DND-41 (cell line): ENCODE results near the gene PDIA5.

ENCODE experiments used
- CTCF ChIP-seq: IDR thresholded peaks from 2 replicates; pipeline ENCODE4 v1.5.1; 2012; ENCODE audit warnings: borderline replicate concordance, low read length, moderate library complexity, mild to moderate bottlenecking; ENCODE audit not compliant: poor library complexity, severe bottlenecking; ENCODE audit errors: extremely low read depth
- EZH2 ChIP-seq: IDR thresholded peaks from 3 replicates; pipeline ENCODE4 v1.6.1; 2012; ENCODE audit warnings: borderline replicate concordance, low read depth, mild to moderate bottlenecking, moderate library complexity, low read length, inconsistent platforms; ENCODE audit not compliant: severe bottlenecking

- TF ChIP-seq CTCF, result no peak
- no peak for TF ChIP-seq EZH2
Measured at GRCh38 chr3:123020709-123021108, 46.1 kb upstream of the PDIA5 start.
